ENCODE results near the gene NUDT16L1.

Gene NUDT16L1

GRCh38 chr16:4675864-4676786 lies 17.2 kb upstream of the NUDT16L1 start:
- TF ChIP-seq CTCF (IDR thresholded peaks at IDR 0.05; ENCODE audit: low read depth, low read length) = no peak
- DNase-seq (ENCODE audit: extremely low read depth, low read depth) = no peak

- TF ChIP-seq CTCF (IDR thresholded peaks at IDR 0.05; ENCODE audit: low read depth, low read length) = no peak
- no peak for DNase-seq (ENCODE audit: extremely low read depth, low read depth)
Measured at GRCh38 chr16:4676831-4677230, 16.5 kb upstream of the NUDT16L1 start.

- TF ChIP-seq CTCF (IDR thresholded peaks at IDR 0.05; ENCODE audit: low read depth, low read length) = no peak
- DNase-seq (ENCODE audit: extremely low read depth, low read depth) = no peak
Measured at GRCh38 chr16:4677390-4677789, 16.0 kb upstream of the NUDT16L1 start.

GRCh38 chr16:4677994-4678393 lies 15.4 kb upstream of the NUDT16L1 start:
- DNase-seq (ENCODE audit: extremely low read depth, low read depth) = no peak
- TF ChIP-seq CTCF (IDR thresholded peaks at IDR 0.05; ENCODE audit: low read depth, low read length) = no peak

DNA sequence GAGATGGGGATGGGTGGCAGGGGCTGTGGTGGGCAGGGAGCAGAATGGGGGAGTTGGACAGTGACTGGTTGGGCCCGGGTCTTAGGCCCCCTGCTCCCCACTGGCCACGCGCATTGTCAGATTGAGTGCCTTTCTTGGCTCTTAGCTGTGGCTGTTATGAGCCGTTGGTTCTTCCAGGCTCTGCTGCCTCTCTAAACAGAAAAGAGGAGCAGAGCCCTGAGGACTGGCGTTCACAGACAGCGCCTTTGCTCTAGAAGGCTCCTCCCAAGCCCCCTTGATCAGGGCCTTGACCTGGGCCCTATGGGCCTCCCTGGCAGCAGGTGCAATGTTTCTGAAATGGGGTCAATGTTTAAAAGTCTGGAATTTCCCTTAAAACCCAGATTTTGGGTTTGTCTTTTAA lies 14.8 kb upstream of the NUDT16L1 start:
- no peak for TF ChIP-seq CTCF (IDR thresholded peaks at IDR 0.05; ENCODE audit: low read depth, low read length)
- no peak for DNase-seq (ENCODE audit: extremely low read depth, low read depth)

GRCh38 chr16:4679156-4679849 lies 14.1 kb upstream of the NUDT16L1 start:
- no peak for DNase-seq (ENCODE audit: extremely low read depth, low read depth)
- no peak for TF ChIP-seq CTCF (IDR thresholded peaks at IDR 0.05; ENCODE audit: low read depth, low read length)

Data from AG09319 (cell line).